Endometrial microvascular endothelial cells (primary cell): ENCODE results near the gene SSMEM1. TPM values are rescaled to one million over a fixed set of nuclear protein-coding genes. Genes with fewer than 3 reads are reported as not detected.
"Not testable (repeated sequence)": the region's sequence is repeated elsewhere in the genome, so short reads cannot be mapped to it uniquely, and the experiment has no call there.

Experiments used
- in situ Hi-C: cut with HindIII; loops from 2 replicates; pipeline ENCODE4 v1.10.0; 2017; ENCODE audit warnings: low sequenced_read_pairs, low pct_unique_long_range_greater_than_20kb; ENCODE audit errors: inconsistent ontology term
- total RNA-seq: library from RNA; depleted of rRNA; stranded (reverse); fragments of >200 nt; gene quantifications from one replicate; pipeline ENCODE4 v1.2.3, GENCODE V29; 2015; ENCODE audit errors: inconsistent ontology term

SSMEM1 gene
- total RNA-seq, 1 donor from 2014 or later = not detected

DNA sequence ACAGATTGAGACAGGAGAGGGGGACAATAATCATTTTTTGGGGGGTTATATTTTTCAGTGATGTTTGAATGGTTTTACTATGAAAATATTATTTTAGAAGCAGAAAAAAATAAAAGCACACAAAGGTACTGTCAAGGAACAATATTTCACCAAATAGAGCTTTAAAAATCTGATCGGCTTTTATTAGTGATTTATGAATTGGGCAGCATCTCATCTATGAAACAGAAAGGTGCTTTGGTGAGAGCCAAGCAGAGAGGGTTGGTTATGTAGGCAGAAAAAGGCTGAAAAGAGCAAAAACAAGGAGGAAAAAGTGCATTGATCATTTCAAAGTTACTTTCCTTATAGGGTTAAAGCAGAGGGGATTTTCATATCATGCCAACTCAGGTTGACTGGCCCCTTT is 32.6 kb downstream of the SSMEM1 start:
- in situ Hi-C loops = no loop called here

- in situ Hi-C loops = no loop called here
These were observed 34.7 kb downstream of the SSMEM1 start for GRCh38 chr7:130242198-130243014.

- in situ Hi-C loops = not testable (repeated sequence)
These were observed 35.8 kb downstream of the SSMEM1 start for GRCh38 chr7:130243486-130243885.

GRCh38 chr7:130246491-130246890 is 38.8 kb downstream of the SSMEM1 start:
- in situ Hi-C loops = not testable (repeated sequence)

DNA sequence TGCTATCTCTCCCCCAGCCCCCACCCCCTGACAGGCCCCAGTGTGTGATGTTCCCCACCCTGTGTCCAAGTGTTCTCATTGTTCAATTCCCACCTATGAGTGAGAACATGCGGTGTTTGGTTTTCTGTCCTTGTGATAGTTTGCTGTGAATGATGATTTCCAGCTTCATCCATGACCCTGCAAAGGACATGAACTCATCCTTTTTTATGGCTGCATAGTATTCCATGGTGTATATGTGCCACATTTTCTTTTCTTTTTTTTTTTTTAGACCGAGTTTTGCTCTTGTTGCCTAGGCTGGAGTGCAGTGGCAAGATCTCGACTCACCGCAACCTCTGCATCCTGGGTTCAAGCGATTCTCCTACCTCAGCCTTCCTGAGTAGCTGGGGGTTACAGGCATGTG is 41.2 kb downstream of the SSMEM1 start:
- in situ Hi-C loops = not testable (repeated sequence)

DNA sequence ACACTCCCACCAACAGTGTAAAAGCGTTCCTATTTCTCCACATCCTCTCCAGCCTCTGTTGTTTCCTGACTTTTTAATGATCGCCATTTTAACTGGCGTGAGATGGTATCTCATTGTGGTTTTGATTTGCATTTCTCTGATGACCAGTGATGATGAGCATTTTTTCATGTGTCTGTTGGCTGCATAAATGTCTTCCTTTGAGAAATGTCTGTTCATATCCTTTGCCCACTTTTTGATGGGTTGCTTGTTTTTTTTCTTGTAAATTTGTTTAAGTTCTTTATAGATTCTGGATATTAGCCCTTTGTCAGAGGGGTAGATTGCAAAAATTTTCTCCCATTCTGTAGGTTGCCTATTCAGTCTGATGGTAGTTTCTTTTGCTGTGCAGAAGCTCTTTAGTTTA is 42.0 kb downstream of the SSMEM1 start:
- in situ Hi-C loops = not testable (repeated sequence)

GRCh38 chr7:130254555-130254954 is 46.9 kb downstream of the SSMEM1 start:
- in situ Hi-C loops = no loop called here

- in situ Hi-C loops = no loop called here
These were observed 49.0 kb downstream of the SSMEM1 start for GRCh38 chr7:130256704-130257103.

DNA sequence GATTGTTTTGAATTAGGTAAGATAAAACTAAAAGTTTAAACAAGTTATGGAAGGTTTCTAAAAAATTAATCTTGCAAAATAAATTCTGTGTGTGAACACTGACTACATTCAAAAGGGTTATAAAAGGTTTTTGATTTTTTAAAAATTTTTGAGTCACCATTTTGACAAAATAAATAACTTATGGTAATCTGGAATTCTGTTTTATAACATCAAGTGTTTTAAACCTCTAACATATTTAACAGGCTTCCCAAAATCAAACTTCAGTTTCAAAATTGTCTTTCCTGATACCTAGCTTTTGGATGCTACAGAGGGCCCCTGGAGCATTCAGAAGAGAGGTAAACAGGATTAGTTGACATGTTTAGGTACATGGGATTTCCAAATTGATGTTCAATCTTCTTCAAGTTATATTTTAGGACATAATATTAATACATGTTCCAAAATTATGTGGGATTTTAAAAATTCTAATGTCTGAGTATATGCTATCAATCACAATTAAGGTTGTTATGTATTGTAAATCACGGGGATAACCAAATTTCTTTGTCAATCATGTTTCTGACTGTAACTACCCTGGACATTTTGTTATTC is 50.9 kb downstream of the SSMEM1 start:
- in situ Hi-C loops = no loop called here

DNA sequence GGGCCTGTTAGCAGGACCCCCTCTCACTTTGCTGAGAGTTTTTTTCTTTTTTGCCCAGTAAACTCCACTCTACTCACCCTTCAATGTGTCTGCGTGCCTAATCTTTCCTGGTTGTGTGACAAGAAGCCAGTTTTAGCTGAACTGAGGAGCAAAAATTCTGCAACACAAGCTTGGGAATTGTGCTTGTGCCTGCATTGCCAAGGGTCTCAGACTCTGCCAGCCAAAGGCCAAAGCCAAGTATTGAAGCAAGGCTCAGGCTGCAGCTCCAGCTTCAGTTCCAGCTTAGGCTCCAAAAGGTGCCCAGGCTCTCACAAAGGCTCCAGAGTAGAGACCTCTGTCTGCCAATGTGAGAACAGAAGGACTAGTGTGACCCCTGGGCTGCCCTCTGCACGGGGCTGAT is 54.8 kb downstream of the SSMEM1 start:
- in situ Hi-C loops = no loop called here

DNA sequence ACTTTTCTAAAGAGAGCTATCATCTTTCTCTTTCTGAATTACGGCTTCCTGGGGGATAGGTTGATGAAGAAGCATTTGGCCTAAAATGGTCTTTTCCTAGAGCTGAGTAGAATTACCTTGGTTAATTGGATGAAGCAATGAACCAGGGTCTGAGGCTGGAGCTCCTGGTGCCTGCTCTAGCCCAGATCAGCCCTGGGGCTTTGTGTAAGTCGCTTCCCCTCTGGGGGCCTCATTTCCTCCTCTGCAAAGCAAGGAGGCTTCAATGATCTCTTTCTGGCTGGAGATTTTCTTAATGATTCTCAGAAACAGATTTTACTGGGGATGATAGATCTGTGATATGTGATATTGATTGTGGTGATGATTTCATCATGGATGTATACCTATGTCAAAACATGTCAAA is 55.5 kb downstream of the SSMEM1 start:
- in situ Hi-C loops = no loop called here

Other genes starting within 250 kb of the SSMEM1 start
- 25.2 TPM for gene ZC3HC1, start 156.5 kb upstream of the SSMEM1 start, total RNA-seq
- gene KLHDC10, start 137.3 kb upstream of the SSMEM1 start, total RNA-seq = 18.3 TPM
- gene TMEM209, start 2.5 kb upstream of the SSMEM1 start, total RNA-seq = 11.1 TPM
- gene CPA2, start 59.0 kb downstream of the SSMEM1 start, total RNA-seq = not detected
- 0.28 TPM for gene CPA4, start 85.3 kb downstream of the SSMEM1 start, total RNA-seq
- gene CPA5, start 137.0 kb downstream of the SSMEM1 start, total RNA-seq = not detected
- not detected for gene CPA1, start 172.6 kb downstream of the SSMEM1 start, total RNA-seq
- gene CEP41, start 233.2 kb downstream of the SSMEM1 start, total RNA-seq = 13.7 TPM